Activated B cell treated with CpG ODN at 0.5 μM for 24 hours (primary cell): Measurements from ENCODE around the gene TPRN. TPM values are rescaled to one million over a fixed set of nuclear protein-coding genes. Genes with fewer than 3 reads are reported as not detected.

Experiments
- ATAC-seq: fragments of 200-7000 bp; cut with Tn5 transposase; one replicate; pipeline ENCODE4 v1.10.0; 2021; ENCODE audit warnings: low read depth, mild to moderate bottlenecking, moderate library complexity
- CTCF ChIA-PET: fragments of 350-600 bp; sonication (Branson Sonifier 250); formaldehyde crosslinking; loops from one replicate; lab custom pipeline; 2021; ENCODE audit warnings: antibody characterized with exemption; lab: Charles Lee
- POLR2A ChIA-PET: fragments of 350-600 bp; sonication (Branson Sonifier 250); formaldehyde crosslinking; loops from one replicate; lab custom pipeline; 2021; ENCODE audit warnings: antibody characterized with exemption; lab: Charles Lee
- DNase-seq: peaks from one replicate; pipeline ENCODE4 v3.0.0; 2022
- H3K27ac Mint-ChIP-seq: one replicate; pipeline ENCODE4 v1.8.0; 2020; ENCODE audit warnings: mixed read lengths
- H3K27me3 Mint-ChIP-seq: one replicate; pipeline ENCODE4 v1.8.0; 2021; ENCODE audit warnings: mixed read lengths
- H3K36me3 Mint-ChIP-seq: one replicate; pipeline ENCODE4 v1.8.0; 2021; ENCODE audit warnings: low read depth, mixed read lengths
- H3K4me1 Mint-ChIP-seq: one replicate; pipeline ENCODE4 v1.8.0; 2021; ENCODE audit warnings: mixed read lengths
- H3K4me3 Mint-ChIP-seq: one replicate; pipeline ENCODE4 v1.8.0; 2020; ENCODE audit warnings: mild to moderate bottlenecking, mixed read lengths
- H3K9me3 Mint-ChIP-seq: one replicate; pipeline ENCODE4 v1.8.0; 2020; ENCODE audit warnings: mixed read lengths
- CTCF ChIP-seq: fragments of 200-600 bp; IDR thresholded peaks from one replicate; pipeline ENCODE4 v1.8.0; 2022; ENCODE audit warnings: antibody characterized with exemption, mild to moderate bottlenecking
- intact Hi-C: fragments of 100-400 bp; cut with micrococcal nuclease; formaldehyde crosslinking; loops from one replicate; pipeline ENCODE4 v1.15.1; 2024
- total RNA-seq: library from RNA; stranded (reverse); gene quantifications from 2 replicates; pipeline ENCODE4 v1.2.3, GENCODE V29; 2022

Gene TPRN
- total RNA-seq, 1 donor from 2014 or later: 11.4 TPM

- Mint-ChIP-seq H3K27ac (no peak overlapping the region), H3K4me1 (peaks cover 56% of the 10 kb centered on the region), H3K27me3 (no peaks in the 10 kb centered on the region), H3K4me3 (no peak overlapping the region), H3K36me3 (peaks cover 13% of the 10 kb centered on the region), H3K9me3 (no peaks in the 10 kb centered on the region)
- DNase-seq (no peak), ATAC-seq (no peak)
- no peak for TF ChIP-seq CTCF
- intact Hi-C loops: no loop called here
- ChIA-PET POLR2A (interaction anchor here (0.6 to 1.8 kb wide), 3 partner anchors 48 to 70 kb away, joined by 4 to 9 read pairs (median 8); partner anchors contain the start of genes ANAPC2 and SSNA1), CTCF (interaction anchor here (0.6 to 1.9 kb wide), 6 partner anchors 20 to 191 kb away, joined by 3 to 13 read pairs (median 4); no protein-coding TSS in a partner anchor)
Measured at GRCh38 chr9:137237759-137238726, 37.5 kb upstream of the TPRN start.

DNA sequence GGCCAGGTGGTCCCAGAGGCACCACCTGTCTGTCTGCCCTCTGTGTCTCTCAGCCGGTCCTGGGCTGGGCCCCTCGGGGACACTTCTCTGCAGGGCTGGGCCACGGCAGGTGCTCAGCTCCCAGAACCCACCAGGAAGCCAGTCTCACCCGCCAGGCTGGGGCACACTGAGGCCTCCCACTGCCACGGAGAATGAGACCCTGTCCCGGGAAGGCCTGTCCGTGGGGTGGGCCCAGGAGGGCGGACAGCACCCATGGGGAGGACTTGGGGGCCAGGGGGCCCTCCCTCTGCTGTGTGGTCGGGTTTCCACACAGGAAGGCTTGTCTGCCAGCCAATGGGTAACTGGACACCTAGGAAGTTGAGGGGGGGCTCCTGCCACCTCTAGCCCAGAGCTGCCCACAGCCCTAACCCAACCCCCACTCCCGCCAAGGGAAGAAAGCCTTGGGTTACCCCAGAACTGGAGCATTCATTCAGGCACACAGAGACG is 36.4 kb upstream of the TPRN start:
- no peak for TF ChIP-seq CTCF
- Mint-ChIP-seq H3K27ac (no peak overlapping the region), H3K4me3 (peak overlapping the region; percentile 41), H3K36me3 (peaks cover 3% of the 10 kb centered on the region), H3K27me3 (no peaks in the 10 kb centered on the region), H3K9me3 (no peaks in the 10 kb centered on the region), H3K4me1 (peaks cover 47% of the 10 kb centered on the region)
- intact Hi-C loops: loop anchor here (1.0 kb wide), 6 partner anchors 37 to 208 kb away; partner anchors contain the start of genes ANAPC2, NPDC1, SSNA1 and TPRN
- DNase-seq (no peak), ATAC-seq (no peak)
- ChIA-PET CTCF (interaction anchor here (0.6 to 1.9 kb wide), 30 partner anchors 10 to 344 kb away, joined by 3 to 13 read pairs (median 4); partner anchors contain the start of genes ANAPC2, MAN1B1, NDOR1 and NELFB), POLR2A (interaction anchor here (0.6 to 1.8 kb wide), 16 partner anchors 11 to 208 kb away, joined by 3 to 9 read pairs (median 6); partner anchors contain the start of genes ANAPC2, DPP7, MAN1B1 and SSNA1)

- CTCF ChIA-PET: interaction anchor here (0.6 to 1.9 kb wide), 30 partner anchors 9 to 344 kb away, joined by 3 to 13 read pairs (median 4); partner anchors contain the start of genes ANAPC2, MAN1B1, NDOR1 and NELFB
- Mint-ChIP-seq H3K27ac (no peak overlapping the region), H3K4me3 (peak overlapping the region; percentile 41), H3K4me1 (peaks cover 45% of the 10 kb centered on the region), H3K9me3 (no peaks in the 10 kb centered on the region), H3K27me3 (no peaks in the 10 kb centered on the region), H3K36me3 (peaks cover 3% of the 10 kb centered on the region)
- intact Hi-C loops: loop anchor here (1.0 kb wide), 6 partner anchors 36 to 209 kb away; partner anchors contain the start of genes ANAPC2, NPDC1, SSNA1 and TPRN
- peak; percentile 97 for TF ChIP-seq CTCF
- POLR2A ChIA-PET: interaction anchor here (0.6 to 1.8 kb wide), 16 partner anchors 10 to 207 kb away, joined by 3 to 9 read pairs (median 6); partner anchors contain the start of genes ANAPC2, DPP7, MAN1B1 and SSNA1
- ATAC-seq (peak; percentile 33), DNase-seq (peak; percentile 88)
Measured at GRCh38 chr9:137236238-137236935, 35.8 kb upstream of the TPRN start.

GRCh38 chr9:137235424-137236237 is 35.1 kb upstream of the TPRN start:
- no peak overlapping the region for H3K27ac Mint-ChIP-seq
- H3K9me3 Mint-ChIP-seq: no peaks in the 10 kb centered on the region
- no peaks in the 10 kb centered on the region for H3K27me3 Mint-ChIP-seq
- TF ChIP-seq CTCF: no peak
- H3K4me1 Mint-ChIP-seq: peaks cover 41% of the 10 kb centered on the region
- ATAC-seq (no peak), DNase-seq (no peak)
- no peaks in the 10 kb centered on the region for H3K36me3 Mint-ChIP-seq
- ChIA-PET POLR2A (interaction anchor here (0.6 to 1.8 kb wide), 14 partner anchors 13 to 189 kb away, joined by 3 to 9 read pairs (median 7); partner anchors contain the start of genes ANAPC2, MAN1B1, SSNA1 and TOR4A), CTCF (interaction anchor here (0.7 to 1.9 kb wide), 14 partner anchors 8 to 210 kb away, joined by 3 to 10 read pairs (median 6); partner anchors contain the start of genes MAN1B1, NELFB, NPDC1 and RNF224)
- H3K4me3 Mint-ChIP-seq: no peak overlapping the region
- intact Hi-C loops: loop anchor here (1.0 kb wide), 6 partner anchors 35 to 210 kb away; partner anchors contain the start of genes ANAPC2, NPDC1, SSNA1 and TPRN
